ENCODE measurements around the gene PHRF1. TPM values are rescaled to one million over a fixed set of nuclear protein-coding genes. Genes with fewer than 3 reads are reported as not detected.

PHRF1 gene, protein sequence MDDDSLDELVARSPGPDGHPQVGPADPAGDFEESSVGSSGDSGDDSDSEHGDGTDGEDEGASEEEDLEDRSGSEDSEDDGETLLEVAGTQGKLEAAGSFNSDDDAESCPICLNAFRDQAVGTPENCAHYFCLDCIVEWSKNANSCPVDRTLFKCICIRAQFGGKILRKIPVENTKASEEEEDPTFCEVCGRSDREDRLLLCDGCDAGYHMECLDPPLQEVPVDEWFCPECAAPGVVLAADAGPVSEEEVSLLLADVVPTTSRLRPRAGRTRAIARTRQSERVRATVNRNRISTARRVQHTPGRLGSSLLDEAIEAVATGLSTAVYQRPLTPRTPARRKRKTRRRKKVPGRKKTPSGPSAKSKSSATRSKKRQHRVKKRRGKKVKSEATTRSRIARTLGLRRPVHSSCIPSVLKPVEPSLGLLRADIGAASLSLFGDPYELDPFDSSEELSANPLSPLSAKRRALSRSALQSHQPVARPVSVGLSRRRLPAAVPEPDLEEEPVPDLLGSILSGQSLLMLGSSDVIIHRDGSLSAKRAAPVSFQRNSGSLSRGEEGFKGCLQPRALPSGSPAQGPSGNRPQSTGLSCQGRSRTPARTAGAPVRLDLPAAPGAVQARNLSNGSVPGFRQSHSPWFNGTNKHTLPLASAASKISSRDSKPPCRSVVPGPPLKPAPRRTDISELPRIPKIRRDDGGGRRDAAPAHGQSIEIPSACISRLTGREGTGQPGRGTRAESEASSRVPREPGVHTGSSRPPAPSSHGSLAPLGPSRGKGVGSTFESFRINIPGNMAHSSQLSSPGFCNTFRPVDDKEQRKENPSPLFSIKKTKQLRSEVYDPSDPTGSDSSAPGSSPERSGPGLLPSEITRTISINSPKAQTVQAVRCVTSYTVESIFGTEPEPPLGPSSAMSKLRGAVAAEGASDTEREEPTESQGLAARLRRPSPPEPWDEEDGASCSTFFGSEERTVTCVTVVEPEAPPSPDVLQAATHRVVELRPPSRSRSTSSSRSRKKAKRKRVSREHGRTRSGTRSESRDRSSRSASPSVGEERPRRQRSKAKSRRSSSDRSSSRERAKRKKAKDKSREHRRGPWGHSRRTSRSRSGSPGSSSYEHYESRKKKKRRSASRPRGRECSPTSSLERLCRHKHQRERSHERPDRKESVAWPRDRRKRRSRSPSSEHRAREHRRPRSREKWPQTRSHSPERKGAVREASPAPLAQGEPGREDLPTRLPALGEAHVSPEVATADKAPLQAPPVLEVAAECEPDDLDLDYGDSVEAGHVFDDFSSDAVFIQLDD (N-terminal part only)
- 10 to 100 TPM; 18.3 to 31.0 (median 19.3) TPM for total RNA-seq

DNA sequence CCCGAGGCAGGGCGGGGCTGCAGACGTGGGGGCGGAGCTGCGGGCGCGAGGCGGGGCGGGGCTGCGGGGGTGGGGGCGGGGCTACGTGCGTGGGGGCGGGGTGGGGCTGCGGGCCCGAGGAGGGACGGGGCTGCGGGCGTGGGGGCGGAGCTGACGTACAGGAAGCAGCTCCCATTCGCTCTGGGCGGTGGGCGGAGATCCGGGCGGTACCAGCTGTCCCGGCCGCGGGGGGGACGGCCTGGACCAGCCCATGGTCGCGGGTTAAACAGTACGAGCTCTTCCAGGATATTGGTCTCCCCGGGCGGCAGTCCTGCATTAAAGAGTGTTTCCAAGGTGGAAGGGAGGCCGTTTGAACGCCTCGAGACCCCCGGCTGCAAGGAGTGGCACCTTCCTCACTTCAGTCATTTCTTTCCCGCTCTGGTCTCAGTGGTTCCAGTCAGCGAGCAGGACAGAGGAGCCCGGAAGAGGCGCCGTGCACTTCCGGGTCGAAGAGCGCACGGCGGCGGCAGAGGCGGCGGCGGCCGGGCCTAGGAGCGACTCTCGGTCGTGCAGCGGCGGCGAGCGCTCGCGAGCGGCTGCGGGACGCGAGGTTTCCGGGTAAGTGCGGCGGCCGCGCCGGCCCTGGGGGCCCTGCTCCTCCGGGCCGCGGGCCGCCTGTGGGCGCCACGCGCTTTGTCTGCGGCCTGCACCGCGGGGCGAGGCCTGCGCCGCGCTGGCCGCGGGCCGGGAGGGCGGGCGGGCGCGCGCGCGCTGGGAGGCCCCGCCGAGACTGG lies at the start of gene PHRF1:
TSS of gene PHRF1 (plus strand) at position 475 of the 773 bp plus-strand sequence. CDS start 5,043 bp downstream, outside the sequence.
- 1% methylated on average over 39 of the region's 99 CpGs; no CpG with 5 or more reads in 1 of the 2 donors for WGBS, 2 donors
- H3K9me3 ChIP-seq, result no peaks in the 10 kb centered on the region
- no peaks in the 10 kb centered on the region for H3K36me3 ChIP-seq
- TF ChIP-seq, protein P1, sequence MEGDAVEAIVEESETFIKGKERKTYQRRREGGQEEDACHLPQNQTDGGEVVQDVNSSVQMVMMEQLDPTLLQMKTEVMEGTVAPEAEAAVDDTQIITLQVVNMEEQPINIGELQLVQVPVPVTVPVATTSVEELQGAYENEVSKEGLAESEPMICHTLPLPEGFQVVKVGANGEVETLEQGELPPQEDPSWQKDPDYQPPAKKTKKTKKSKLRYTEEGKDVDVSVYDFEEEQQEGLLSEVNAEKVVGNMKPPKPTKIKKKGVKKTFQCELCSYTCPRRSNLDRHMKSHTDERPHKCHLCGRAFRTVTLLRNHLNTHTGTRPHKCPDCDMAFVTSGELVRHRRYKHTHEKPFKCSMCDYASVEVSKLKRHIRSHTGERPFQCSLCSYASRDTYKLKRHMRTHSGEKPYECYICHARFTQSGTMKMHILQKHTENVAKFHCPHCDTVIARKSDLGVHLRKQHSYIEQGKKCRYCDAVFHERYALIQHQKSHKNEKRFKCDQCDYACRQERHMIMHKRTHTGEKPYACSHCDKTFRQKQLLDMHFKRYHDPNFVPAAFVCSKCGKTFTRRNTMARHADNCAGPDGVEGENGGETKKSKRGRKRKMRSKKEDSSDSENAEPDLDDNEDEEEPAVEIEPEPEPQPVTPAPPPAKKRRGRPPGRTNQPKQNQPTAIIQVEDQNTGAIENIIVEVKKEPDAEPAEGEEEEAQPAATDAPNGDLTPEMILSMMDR (IDR thresholded peaks at IDR 0.05), result no peak
- TF ChIP-seq POLR2A (IDR thresholded peaks at IDR 0.05), result peak in 1 of 2 donors; percentile 66
- peaks cover 58 to 67% of the 10 kb centered on the region in 2 donors for H3K4me1 ChIP-seq
- no peaks in the 10 kb centered on the region for H3K27me3 ChIP-seq
- intact Hi-C loops (cut with DNase I), result no loop called here
- H3K4me3 ChIP-seq (replicated peaks in 1 of 3), result peak within 1 kb of the TSS; percentile 65 to 88 (median 73)
- peak; percentile 96 to 97 for DNase-seq
- peak within 1 kb of the TSS; percentile 82 to 97 (median 87) for H3K27ac ChIP-seq

DNA sequence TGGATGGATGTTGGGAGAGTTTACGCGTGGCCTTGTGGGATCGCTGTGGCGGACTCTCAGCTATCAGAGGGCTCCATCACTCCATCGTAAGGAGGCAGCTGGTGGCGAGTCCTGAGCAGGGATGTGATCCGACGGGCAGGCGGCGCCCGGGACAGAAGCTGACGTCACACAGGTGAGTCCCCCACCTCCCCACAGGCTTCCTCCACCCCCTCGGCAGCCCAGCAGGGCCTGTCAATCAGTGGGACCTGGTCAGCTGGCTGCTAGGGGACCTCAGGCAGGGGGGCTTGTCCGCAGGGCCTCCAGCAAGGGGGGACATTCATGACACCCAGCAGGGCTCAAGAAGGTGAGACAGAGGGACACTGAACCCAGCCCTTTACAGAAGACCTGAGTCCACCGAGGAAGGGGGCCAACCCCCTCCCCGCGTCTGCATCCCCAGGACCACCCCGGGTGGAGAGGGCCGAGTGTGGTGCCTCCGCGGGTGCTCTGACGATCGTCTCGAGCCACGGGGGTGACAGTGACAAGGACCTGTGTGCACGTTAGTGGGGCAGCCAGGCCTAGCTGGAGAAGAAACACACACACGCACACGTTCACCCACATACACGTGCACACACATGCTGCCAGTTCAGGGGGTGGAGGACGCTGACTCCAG lies 48.0 kb upstream of the PHRF1 start:
- Histone ChIP-seq H3K27me3 (no peaks in the 10 kb centered on the region), H3K4me3 (replicated peaks in 1 of 3) (no peak overlapping the region), H3K36me3 (peaks cover 17 to 18% of the 10 kb centered on the region in 2 donors), H3K27ac (no peak overlapping the region), H3K4me1 (peaks cover 0 to 4% of the 10 kb centered on the region in 2 donors), H3K9me3 (no peaks in the 10 kb centered on the region)
- TF ChIP-seq, protein P1 (IDR thresholded peaks at IDR 0.05), result no peak
- TF ChIP-seq POLR2A (IDR thresholded peaks at IDR 0.05), result no peak
- no peak for DNase-seq
- 82 to 100% methylated on average over 2 to 27 of the region's 30 CpGs for WGBS, 2 donors
- intact Hi-C loops (cut with DNase I), result no loop called here

DNA sequence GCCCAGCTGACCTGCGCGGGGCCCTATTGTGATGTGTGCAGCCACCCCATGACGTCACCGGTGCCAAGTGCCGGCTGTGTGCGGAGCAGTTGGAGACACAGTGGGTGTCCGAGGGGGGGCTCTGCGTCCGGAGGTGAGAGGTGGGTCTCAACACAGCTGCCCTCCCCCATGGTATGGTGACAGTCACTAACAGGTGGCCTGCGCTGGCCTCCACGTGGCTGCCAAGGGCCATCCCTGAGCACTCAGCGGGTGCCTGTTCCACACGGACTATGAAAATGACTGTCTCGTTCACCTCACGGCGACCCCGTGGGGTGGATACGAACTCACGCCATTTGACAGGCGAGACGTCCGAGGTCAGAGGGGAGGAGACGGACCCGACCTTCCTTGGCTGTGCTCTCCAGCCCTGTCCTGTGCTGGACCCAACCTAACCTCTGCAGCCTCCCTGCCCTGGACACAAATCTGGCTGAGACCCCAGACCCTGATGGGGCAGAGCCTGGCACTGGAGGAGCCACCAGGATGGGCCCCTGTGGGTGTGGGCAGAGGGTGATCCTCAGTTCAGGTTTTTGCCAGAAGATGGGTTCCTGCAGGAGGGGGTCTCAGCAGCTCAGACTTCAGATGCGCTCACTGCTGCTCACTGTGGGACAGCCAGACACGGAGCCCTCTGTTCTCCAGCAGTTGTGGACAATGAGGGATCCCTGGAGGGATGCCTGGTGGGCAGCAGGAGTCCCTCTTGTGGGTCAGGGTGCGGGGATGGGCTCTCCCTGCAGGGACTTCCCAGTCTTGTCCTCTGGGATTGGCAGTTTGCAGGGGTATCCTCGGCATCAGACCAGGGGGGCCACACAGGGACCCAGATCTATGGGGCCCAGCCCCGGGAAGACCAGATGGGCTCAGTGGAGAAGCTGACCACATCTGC lies 47.2 kb upstream of the PHRF1 start:
- Histone ChIP-seq H3K4me1 (peaks cover 0 to 9% of the 10 kb centered on the region in 2 donors), H3K36me3 (peaks cover 17 to 20% of the 10 kb centered on the region in 2 donors), H3K9me3 (no peaks in the 10 kb centered on the region), H3K27ac (no peak overlapping the region), H3K4me3 (replicated peaks in 1 of 3) (no peak overlapping the region), H3K27me3 (no peaks in the 10 kb centered on the region)
- 83 to 84% methylated on average over 7 to 15 of the region's 29 CpGs for WGBS, 2 donors
- no peak for TF ChIP-seq POLR2A (IDR thresholded peaks at IDR 0.05)
- TF ChIP-seq, protein P1 (IDR thresholded peaks at IDR 0.05), result no peak
- DNase-seq, result no peak
- intact Hi-C loops (cut with DNase I), result no loop called here
